Transverse colon (tissue), 4 donors: Measurements from ENCODE around the gene THTPA.

ENCODE experiments used
- CTCF ChIP-seq, 5 experiments: fragments of 200-600 bp in 3 of 5; fragments of 450-650 bp in 2 of 5; sonication (generic) in 3 of 5; IDR thresholded peaks; 1 replicate in 2 of 5; 2 replicates in 3 of 5; pipeline ENCODE4 v1.5.1; 2016 to 2017; ENCODE audit warnings: antibody characterized with exemption in 5 of 5, inconsistent platforms in 3 of 5, mild to moderate bottlenecking in 2 of 5, moderate library complexity in 1 of 5
- EP300 ChIP-seq: sonication (generic); formaldehyde crosslinking; IDR thresholded peaks from one replicate; pipeline ENCODE4 v1.6.1; 2017; ENCODE audit warnings: antibody characterized with exemption, low read depth
- POLR2AphosphoS5 ChIP-seq, 3 donors: sonication (generic); formaldehyde crosslinking; IDR thresholded peaks; one replicate each; pipeline ENCODE4 v1.6.1; 2016; ENCODE audit warnings: antibody characterized with exemption in 3 of 3

GRCh38 chr14:23523229-23524016, 32.6 kb upstream of the THTPA start:
- TF ChIP-seq POLR2AphosphoS5 (IDR thresholded peaks at IDR 0.05) (no peak), CTCF (IDR thresholded peaks at IDR 0.05) (no peak), EP300 (no peak)
